ENCODE data around the gene SLC4A2. TPM values are rescaled to one million over a fixed set of nuclear protein-coding genes. Genes with fewer than 3 reads are reported as not detected.

SLC4A2 gene
- total RNA-seq, 1 experiment from 2014 or later = 100 TPM

- Histone ChIP-seq H3K4me3 (no peak overlapping the region), H3K27me3 (replicated peaks) (no peaks in the 10 kb centered on the region), H3K36me3 (peaks cover 49% of the 10 kb centered on the region), H3K4me1 (replicated peaks) (no peaks in the 10 kb centered on the region), H3K27ac (no peak overlapping the region), H3K9me3 (replicated peaks) (no peaks in the 10 kb centered on the region)
- no peak for DNase-seq (ENCODE audit: low read depth in 1 of 2, low spot score in 2 of 2)
Measured at GRCh38 chr7:151124481-151124880, 65.1 kb downstream of the SLC4A2 start.

- no peaks in the 10 kb centered on the region for H3K4me1 ChIP-seq (replicated peaks)
- no peak overlapping the region for H3K4me3 ChIP-seq
- no peak overlapping the region for H3K27ac ChIP-seq
- no peaks in the 10 kb centered on the region for H3K27me3 ChIP-seq (replicated peaks)
- DNase-seq (ENCODE audit: low read depth in 1 of 2, low spot score in 2 of 2) = no peak
- no peaks in the 10 kb centered on the region for H3K9me3 ChIP-seq (replicated peaks)
- peaks cover 50% of the 10 kb centered on the region for H3K36me3 ChIP-seq
Measured at GRCh38 chr7:151124899-151125399, 65.6 kb downstream of the SLC4A2 start.

- no peak overlapping the region for H3K27ac ChIP-seq
- H3K4me1 ChIP-seq (replicated peaks) = no peaks in the 10 kb centered on the region
- no peaks in the 10 kb centered on the region for H3K27me3 ChIP-seq (replicated peaks)
- DNase-seq (ENCODE audit: low read depth in 1 of 2, low spot score in 2 of 2) = no peak
- peaks cover 47% of the 10 kb centered on the region for H3K36me3 ChIP-seq
- no peak overlapping the region for H3K4me3 ChIP-seq
- no peaks in the 10 kb centered on the region for H3K9me3 ChIP-seq (replicated peaks)
Measured at GRCh38 chr7:151125470-151125845, 66.1 kb downstream of the SLC4A2 start.

GRCh38 chr7:151125846-151126481 lies 66.6 kb downstream of the SLC4A2 start:
- Histone ChIP-seq H3K27ac (no peak overlapping the region), H3K4me1 (replicated peaks) (no peaks in the 10 kb centered on the region), H3K36me3 (peaks cover 45% of the 10 kb centered on the region), H3K9me3 (replicated peaks) (no peaks in the 10 kb centered on the region), H3K27me3 (replicated peaks) (no peaks in the 10 kb centered on the region), H3K4me3 (no peak overlapping the region)
- no peak for DNase-seq (ENCODE audit: low read depth in 1 of 2, low spot score in 2 of 2)

Other genes with a start within 250 kb of the SLC4A2 start
- not detected in 2 replicates for gene AOC1, start 207.1 kb upstream of the SLC4A2 start, total RNA-seq (2014; rRNA removed; shearing (Covaris generic))
- gene KCNH2, start 81.3 kb upstream of the SLC4A2 start, total RNA-seq (2014; rRNA removed; shearing (Covaris generic)) = not detected in 2 replicates
- not detected in 2 replicates for gene NOS3, start 68.6 kb upstream of the SLC4A2 start, total RNA-seq (2014; rRNA removed; shearing (Covaris generic))
- not detected in 2 replicates for gene ATG9B, start 35.1 kb upstream of the SLC4A2 start, total RNA-seq (2014; rRNA removed; shearing (Covaris generic))
- 24.6 and 38.2 TPM in 2 replicates for gene ABCB8, start 31.1 kb upstream of the SLC4A2 start, total RNA-seq (2014; rRNA removed; shearing (Covaris generic))
- gene ASIC3, start 11.1 kb upstream of the SLC4A2 start, total RNA-seq (2014; rRNA removed; shearing (Covaris generic)) = not detected in 2 replicates
- 23.7 and 29.3 TPM in 2 replicates for gene CDK5, start 1.7 kb upstream of the SLC4A2 start, total RNA-seq (2014; rRNA removed; shearing (Covaris generic))
- 104 and 120 TPM in 2 replicates for gene FASTK, start 21.2 kb downstream of the SLC4A2 start, total RNA-seq (2014; rRNA removed; shearing (Covaris generic))
- gene TMUB1, start 23.9 kb downstream of the SLC4A2 start, total RNA-seq (2014; rRNA removed; shearing (Covaris generic)) = 32.5 and 34.5 TPM in 2 replicates
- 19.9 and 36.6 TPM in 2 replicates for gene AGAP3, start 26.9 kb downstream of the SLC4A2 start, total RNA-seq (2014; rRNA removed; shearing (Covaris generic))
- not detected in 2 replicates for gene GBX1, start 108.1 kb downstream of the SLC4A2 start, total RNA-seq (2014; rRNA removed; shearing (Covaris generic))
- gene ASB10, start 127.7 kb downstream of the SLC4A2 start, total RNA-seq (2014; rRNA removed; shearing (Covaris generic)) = not detected in 2 replicates
- gene H2BK1, start 150.9 kb downstream of the SLC4A2 start, total RNA-seq (2014; rRNA removed; shearing (Covaris generic)) = not detected in 2 replicates
- 52.0 and 72.6 TPM in 2 replicates for gene ABCF2, start 167.6 kb downstream of the SLC4A2 start, total RNA-seq (2014; rRNA removed; shearing (Covaris generic))
- 50.1 and 68.1 TPM in 2 replicates for gene CHPF2, start 172.9 kb downstream of the SLC4A2 start, total RNA-seq (2014; rRNA removed; shearing (Covaris generic))
- gene SMARCD3, start 189.1 kb downstream of the SLC4A2 start, total RNA-seq (2014; rRNA removed; shearing (Covaris generic)) = 20.9 and 22.6 TPM in 2 replicates